Measurements from ENCODE around the gene E2F4.

- TF ChIP-seq REST (IDR thresholded peaks at IDR 0.05; ENCODE audit: low read depth) = no peak
- no peak for TF ChIP-seq TAF1 (IDR thresholded peaks at IDR 0.05; ENCODE audit: low read depth)
- no peak for TF ChIP-seq RAD21 (IDR thresholded peaks at IDR 0.05; ENCODE audit: low read depth)
- TF ChIP-seq EP300 (IDR thresholded peaks at IDR 0.05; ENCODE audit: borderline replicate concordance) = no peak
- no peak for TF ChIP-seq TCF12 (IDR thresholded peaks at IDR 0.05; ENCODE audit: low read depth)
- TF ChIP-seq NFIC (IDR thresholded peaks at IDR 0.05) = no peak
- TF ChIP-seq ZBTB7A (IDR thresholded peaks at IDR 0.05; ENCODE audit: low read depth) = no peak
Observed at GRCh38 chr16:67216612-67217490, 24.9 kb downstream of the E2F4 start.

All from Ishikawa (cell line).